Endothelial cell of umbilical vein (primary cell): ENCODE measurements around the gene GRM7. TPM values are rescaled to one million over a fixed set of nuclear protein-coding genes. Genes with fewer than 3 reads are reported as not detected.

Source experiments
- BruUV-seq: library from RNA; stranded (reverse); fragments of 400-500 nt; replicated peaks from 2 replicates; lab custom pipeline; 2021; lab: Mats Ljungman, UMichigan
- CTCF ChIA-PET: fragments of 300-600, 350-600 bp; sonication (Branson Sonifier 250); formaldehyde crosslinking; loops from one replicate; lab custom pipeline; 2021; ENCODE audit warnings: antibody characterized with exemption, inconsistent platforms; lab: Charles Lee
- POLR2A ChIA-PET: fragments of 300-600, 350-600 bp; sonication (Branson Sonifier 250); formaldehyde crosslinking; loops from one replicate; lab custom pipeline; 2021; ENCODE audit warnings: antibody characterized with exemption, inconsistent platforms; lab: Charles Lee
- DNase-seq: peaks from one replicate; pipeline ENCODE4 v3.0.0-alpha.2; 2011; ENCODE audit warnings: low read depth, low spot score
- FAIRE-seq: peaks from 2 replicates; lab custom pipeline; 2011; peaks lifted over from hg19 to GRCh38; lab: Jason Lieb, UNC
- H2AFZ ChIP-seq: 2 replicates; pipeline ENCODE4 v1.6.0; 2012; ENCODE audit warnings: low read depth, low read length, control low read depth, inconsistent platforms
- H3K27ac ChIP-seq: 2 replicates; pipeline ENCODE4 v1.5.1; 2011; ENCODE audit warnings: low read depth, mild to moderate bottlenecking, control low read depth, low read length, moderate library complexity; ENCODE audit not compliant: insufficient read depth
- H3K27me3 ChIP-seq, 2 experiments: 2 replicates each; pipeline versions ENCODE4 v1.6.0 to v1.6.1; 2011; ENCODE audit warnings: low read length in 2 of 2, mixed read lengths in 1 of 2; ENCODE audit not compliant: control insufficient read depth in 2 of 2, insufficient read depth in 2 of 2
- H3K36me3 ChIP-seq, 2 experiments: 2 replicates in 1 of 2; 3 replicates in 1 of 2; pipeline ENCODE4 v1.5.1; 2011; ENCODE audit warnings: low read length in 2 of 2, mild to moderate bottlenecking in 1 of 2, moderate library complexity in 1 of 2; ENCODE audit not compliant: control insufficient read depth in 2 of 2, insufficient read depth in 2 of 2; ENCODE audit errors: extremely low read depth in 1 of 2
- H3K4me1 ChIP-seq: 3 replicates; pipeline ENCODE4 v1.5.1; 2011; ENCODE audit warnings: mild to moderate bottlenecking, low read length; ENCODE audit not compliant: control insufficient read depth, insufficient read depth; ENCODE audit errors: extremely low read depth
- H3K4me2 ChIP-seq: 2 replicates; pipeline ENCODE4 v1.6.1; 2011; ENCODE audit warnings: low read length, control low read depth, mixed read lengths; ENCODE audit not compliant: insufficient read depth
- H3K4me3 ChIP-seq, 3 experiments: fragments of 200-600 bp in 1 of 3; sonication (generic), shearing (Covaris generic) in 1 of 3; replicated peaks in 1 of 3; 2 replicates each; pipeline ENCODE4 v1.5.1; 2011 to 2016; ENCODE audit warnings: control low read depth in 3 of 3, low read length in 3 of 3, mild to moderate bottlenecking in 2 of 3, inconsistent platforms in 1 of 3, low read depth in 1 of 3, moderate library complexity in 1 of 3; ENCODE audit not compliant: insufficient read depth in 1 of 3
- H3K79me2 ChIP-seq: 2 replicates; pipeline ENCODE4 v1.6.0; 2012; ENCODE audit warnings: low read length, inconsistent platforms; ENCODE audit not compliant: control insufficient read depth, insufficient read depth
- H3K9ac ChIP-seq: replicated peaks from 2 replicates; pipeline ENCODE3; 2011; ENCODE audit warnings: low read length, control low read depth; ENCODE audit not compliant: insufficient read depth; ENCODE audit errors: extremely low read depth
- H3K9me1 ChIP-seq: replicated peaks from 3 replicates; pipeline ENCODE4 v1.6.0; 2011; ENCODE audit warnings: mild to moderate bottlenecking, low read length; ENCODE audit not compliant: control insufficient read depth, insufficient read depth; ENCODE audit errors: extremely low read depth
- H3K9me3 ChIP-seq: replicated peaks from 2 replicates; pipeline ENCODE4 v1.5.1; 2012; ENCODE audit warnings: low read length, inconsistent platforms; ENCODE audit not compliant: control insufficient read depth, insufficient read depth
- H4K20me1 ChIP-seq: replicated peaks from 2 replicates; pipeline ENCODE3; 2011; ENCODE audit warnings: mild to moderate bottlenecking, low read length; ENCODE audit not compliant: control insufficient read depth, insufficient read depth; ENCODE audit errors: extremely low read depth
- CTCF ChIP-seq, 2 donors: IDR thresholded peaks; 1 replicate in 1 of 2; 2 replicates in 1 of 2; pipeline ENCODE4 v1.5.1; 2011; ENCODE audit warnings: low read length in 2 of 2, mild to moderate bottlenecking in 2 of 2, moderate library complexity in 2 of 2, control low read depth in 1 of 2, inconsistent platforms in 1 of 2, low read depth in 1 of 2; ENCODE audit not compliant: insufficient read depth in 1 of 2; ENCODE audit errors: extremely low read depth in 1 of 2
- EZH2 ChIP-seq: IDR thresholded peaks from 2 replicates; pipeline ENCODE4 v1.6.1; 2012; ENCODE audit warnings: borderline replicate concordance, low read depth, mild to moderate bottlenecking, moderate library complexity, low read length, inconsistent platforms; ENCODE audit not compliant: severe bottlenecking
- FOS ChIP-seq: IDR thresholded peaks from 2 replicates; pipeline ENCODE4 v1.6.1; 2011; ENCODE audit warnings: mild to moderate bottlenecking, low read length, moderate library complexity, borderline replicate concordance; ENCODE audit not compliant: insufficient read depth
- GATA2 ChIP-seq: IDR thresholded peaks from 2 replicates; pipeline ENCODE4 v1.7.0; 2011; ENCODE audit warnings: low read depth, mild to moderate bottlenecking, moderate library complexity, mixed read lengths, low read length; ENCODE audit not compliant: insufficient read length, insufficient read depth
- JUN ChIP-seq: IDR thresholded peaks from 2 replicates; pipeline ENCODE4 v1.6.1; 2011; ENCODE audit warnings: borderline replicate concordance, low read depth; ENCODE audit not compliant: insufficient read length, insufficient read depth
- MAX ChIP-seq: IDR thresholded peaks from 2 replicates; pipeline ENCODE4 v1.6.1; 2011; ENCODE audit not compliant: insufficient read depth, insufficient read length
- MYC ChIP-seq: IDR thresholded peaks from one replicate; pipeline ENCODE4 v1.6.1; 2011; ENCODE audit warnings: mild to moderate bottlenecking, low read depth, low read length
- POLR2A ChIP-seq: IDR thresholded peaks from 2 replicates; pipeline ENCODE4 v1.6.1; 2012; ENCODE audit warnings: low read depth, mild to moderate bottlenecking, control low read depth, low read length
- POLR2AphosphoS5 ChIP-seq: IDR thresholded peaks from 2 replicates; pipeline ENCODE4 v1.6.1; 2012; ENCODE audit warnings: low read depth, mild to moderate bottlenecking, control low read depth, low read length, moderate library complexity; ENCODE audit not compliant: insufficient read depth
- dilution Hi-C: fragments of 300-500 bp; cut with MboI; formaldehyde crosslinking; loops from one replicate; pipeline ENCODE4 v1.15.0; 2019; ENCODE audit warnings: low sequenced_read_pairs; ENCODE audit not compliant: extremely low pct_ligation_motif_present
- intact Hi-C: fragments of 100-400 bp; cut with micrococcal nuclease; formaldehyde crosslinking; loops from one replicate; pipeline ENCODE4 v1.10.0; 2022
- polyA plus RNA-seq, 4 experiments: library from polyadenylated mRNA; depleted of rRNA in 3 of 4; stranded (reverse) in 3 of 4; unstranded in 1 of 4; fragments of >200 nt; gene quantifications; 2 replicates each; pipeline versions ENCODE4 v1.2.1 to v1.2.3, GENCODE V29; 2011 to 2012; ENCODE audit warnings: missing spikeins in 1 of 4
- total RNA-seq: library from RNA; stranded (reverse); gene quantifications from 2 replicates; pipeline ENCODE4 v1.2.3, GENCODE V29; 2021

Gene GRM7
- total and polyA plus RNA-seq, 2 donors (not counting 3 experiments of a cell fraction or from before 2014, with no cell fraction given): 0.12 TPM; not detected in 1

- Histone ChIP-seq H3K4me3 (no peak overlapping the region), H3K9me1 (no peaks in the 10 kb centered on the region), H3K9me3 (no peaks in the 10 kb centered on the region), H4K20me1 (no peaks in the 10 kb centered on the region), H3K27ac (no peak overlapping the region), H2AFZ (no peak overlapping the region), H3K36me3 (no peaks in the 10 kb centered on the region), H3K9ac (no peak overlapping the region), H3K27me3 (no peaks in the 10 kb centered on the region), H3K79me2 (no peaks in the 10 kb centered on the region), H3K4me1 (no peaks in the 10 kb centered on the region), H3K4me2 (no peak overlapping the region)
- BruUV-seq: no TSS peak
- ChIA-PET POLR2A (no interaction called here), CTCF (interaction anchor here (1.4 to 1.9 kb wide), 2 partner anchors 10 to 12 kb away, joined by 3 to 6 read pairs; no protein-coding TSS in a partner anchor)
- dilution Hi-C loops: no loop called here
- DNase-seq: no peak
- intact Hi-C loops: no loop called here
- TF ChIP-seq FOS (no peak), POLR2AphosphoS5 (no peak)
- FAIRE-seq: no peak
Observed at GRCh38 chr3:7696320-7696719, 835.4 kb downstream of the GRM7 start.

- TF ChIP-seq MYC: no peak
- no peak for TF ChIP-seq MAX
- no peak for TF ChIP-seq FOS
- no peak for TF ChIP-seq CTCF (IDR thresholded peaks at IDR 0.05; ENCODE audit: extremely low read depth in 1 of 2, insufficient read depth in 1 of 2, low read depth in 1 of 2, low read length in 2 of 2)
- TF ChIP-seq POLR2A: no peak
- no peak for TF ChIP-seq JUN
- no peak for TF ChIP-seq GATA2
- no peak for TF ChIP-seq POLR2AphosphoS5
- TF ChIP-seq EZH2: no peak
- Histone ChIP-seq H3K9me3 (no peaks in the 10 kb centered on the region), H4K20me1 (no peaks in the 10 kb centered on the region), H3K27ac (no peak overlapping the region), H3K9ac (no peak overlapping the region), H3K9me1 (no peaks in the 10 kb centered on the region), H3K79me2 (no peaks in the 10 kb centered on the region), H3K36me3 (no peaks in the 10 kb centered on the region), H3K4me2 (no peak overlapping the region), H2AFZ (no peak overlapping the region), H3K4me1 (no peaks in the 10 kb centered on the region), H3K4me3 (no peak overlapping the region), H3K27me3 (no peaks in the 10 kb centered on the region)
- no peak for FAIRE-seq
- no peak for DNase-seq
- no TSS peak for BruUV-seq
- ChIA-PET POLR2A (no interaction called here), CTCF (interaction anchor here (1.4 to 1.9 kb wide), 2 partner anchors 11 to 13 kb away, joined by 3 to 6 read pairs; no protein-coding TSS in a partner anchor)
- dilution Hi-C loops: no loop called here
- intact Hi-C loops: no loop called here
Observed at GRCh38 chr3:7697548-7697947, 836.6 kb downstream of the GRM7 start.
